ENCODE data around the gene KCNJ1. TPM values are rescaled to one million over a fixed set of nuclear protein-coding genes. Genes with fewer than 3 reads are reported as not detected.

Gene KCNJ1
- total RNA-seq, 4 donors from 2014 or later: 0.11 to 0.81 TPM; not detected in 2

- DNase-seq: no peak
- no peaks in the 10 kb centered on the region for H3K36me3 ChIP-seq
- H3K4me1 ChIP-seq: peaks cover 18 to 25% of the 10 kb centered on the region in 2 donors
- peak overlapping the region in 1 of 3 donors; percentile 56 for H3K27ac ChIP-seq
- TF ChIP-seq POLR2A (IDR thresholded peaks at IDR 0.05) (no peak), CTCF (IDR thresholded peaks at IDR 0.05) (no peak)
- WGBS, 2 donors: 57 to 64% methylated on average over 7 of the region's 7 CpGs
- intact Hi-C loops (cut with DNase I): no loop called here
- H3K9me3 ChIP-seq: no peaks in the 10 kb centered on the region
- H3K4me3 ChIP-seq (replicated peaks in 1 of 3): no peak overlapping the region
- no peaks in the 10 kb centered on the region for H3K27me3 ChIP-seq
Measured at GRCh38 chr11:128854841-128855240, 12.3 kb downstream of the KCNJ1 start.

- H3K4me3 ChIP-seq (replicated peaks in 1 of 3): no peak overlapping the region
- H3K27ac ChIP-seq: peak overlapping the region in 1 of 3 donors; percentile 74
- H3K36me3 ChIP-seq: no peaks in the 10 kb centered on the region
- no peaks in the 10 kb centered on the region for H3K27me3 ChIP-seq
- no peak for DNase-seq
- 87 to 89% methylated on average over 6 of the region's 6 CpGs for WGBS, 2 donors
- peaks cover 18 to 19% of the 10 kb centered on the region in 2 donors for H3K4me1 ChIP-seq
- no peak for TF ChIP-seq CTCF (IDR thresholded peaks at IDR 0.05)
- no peak for TF ChIP-seq POLR2A (IDR thresholded peaks at IDR 0.05)
- no peaks in the 10 kb centered on the region for H3K9me3 ChIP-seq
- intact Hi-C loops (cut with DNase I): no loop called here
Measured at GRCh38 chr11:128853559-128853958, 13.5 kb downstream of the KCNJ1 start.

GRCh38 chr11:128852327-128853023 is 14.6 kb downstream of the KCNJ1 start:
- no peaks in the 10 kb centered on the region for H3K36me3 ChIP-seq
- peaks cover 18 to 19% of the 10 kb centered on the region in 2 donors for H3K4me1 ChIP-seq
- TF ChIP-seq POLR2A (IDR thresholded peaks at IDR 0.05) (no peak), CTCF (IDR thresholded peaks at IDR 0.05) (no peak)
- peak; percentile 49 to 73 for DNase-seq
- no peaks in the 10 kb centered on the region for H3K27me3 ChIP-seq
- H3K4me3 ChIP-seq (replicated peaks in 1 of 3): no peak overlapping the region
- WGBS, 2 donors: 34 to 69% methylated on average over 12 to 13 of the region's 13 CpGs
- H3K27ac ChIP-seq: peak overlapping the region; percentile 67 to 78 (median 74)
- intact Hi-C loops (cut with DNase I): no loop called here
- H3K9me3 ChIP-seq: no peaks in the 10 kb centered on the region

GRCh38 chr11:128848815-128849455 is 18.2 kb downstream of the KCNJ1 start:
- DNase-seq: peak in 1 of 2 donors; percentile 47
- Histone ChIP-seq H3K9me3 (no peaks in the 10 kb centered on the region), H3K4me1 (peaks cover 7 to 8% of the 10 kb centered on the region in 2 donors), H3K36me3 (no peaks in the 10 kb centered on the region), H3K4me3 (replicated peaks in 1 of 3) (no peak overlapping the region), H3K27me3 (no peaks in the 10 kb centered on the region), H3K27ac (no peak overlapping the region)
- intact Hi-C loops (cut with DNase I): no loop called here
- peak in 5 of 6 experiments; percentile 23 to 57 (median 33) for TF ChIP-seq CTCF (IDR thresholded peaks at IDR 0.05)
- TF ChIP-seq POLR2A (IDR thresholded peaks at IDR 0.05): no peak
- WGBS, 2 donors: 36 to 37% methylated on average over 10 of the region's 10 CpGs

- peaks cover 7 to 11% of the 10 kb centered on the region in 2 donors for H3K4me1 ChIP-seq
- no peak for DNase-seq
Measured at GRCh38 chr11:128846985-128847384, 20.1 kb downstream of the KCNJ1 start.

More at GRCh38 chr11:128846985-128847384, 20.1 kb downstream of the KCNJ1 start:
- intact Hi-C loops (cut with DNase I): no loop called here
- Histone ChIP-seq H3K27me3 (no peaks in the 10 kb centered on the region), H3K36me3 (no peaks in the 10 kb centered on the region), H3K27ac (no peak overlapping the region), H3K4me3 (replicated peaks in 1 of 3) (no peak overlapping the region), H3K9me3 (no peaks in the 10 kb centered on the region)
- WGBS, 2 donors: 84 to 98% methylated on average over 4 of the region's 4 CpGs
- TF ChIP-seq POLR2A (IDR thresholded peaks at IDR 0.05): no peak
- TF ChIP-seq CTCF (IDR thresholded peaks at IDR 0.05): no peak
